ENCODE measurements around the gene REXO5.

Gene REXO5

DNA sequence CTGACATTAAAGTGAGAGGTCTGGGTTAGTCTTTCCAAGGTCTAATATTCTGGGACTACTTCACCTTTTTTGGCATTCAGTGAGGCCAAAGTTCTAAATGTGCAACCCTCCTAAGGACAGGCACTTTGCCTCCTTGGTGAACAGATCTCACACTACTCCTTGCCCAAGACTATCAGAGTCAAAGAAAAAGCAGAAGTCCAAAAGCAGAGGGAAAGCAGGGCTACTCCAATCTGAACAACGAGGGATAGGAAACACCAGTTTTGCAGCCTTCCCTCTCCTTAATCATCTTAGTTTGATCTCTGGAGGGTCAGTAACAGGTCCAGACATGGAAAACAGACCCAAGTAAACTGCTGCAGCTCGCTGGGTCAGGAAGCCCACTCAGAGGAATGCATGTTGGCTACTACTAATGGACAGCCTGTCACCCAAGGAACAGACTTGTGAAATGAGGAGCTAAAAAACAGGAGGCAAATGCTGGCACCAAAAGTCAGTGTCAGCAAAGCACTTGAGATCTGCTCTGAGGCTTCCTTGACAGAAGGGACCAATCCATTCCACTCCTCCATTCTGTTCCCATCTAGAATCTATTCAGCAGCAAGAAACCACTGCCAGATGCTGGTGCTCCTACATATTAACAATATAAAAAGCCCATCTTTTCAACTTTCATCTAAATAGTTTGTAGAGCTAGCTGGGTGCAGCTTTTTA, 63.9 kb downstream of the REXO5 start:
- FAIRE-seq (no peak), DNase-seq (ENCODE audit: extremely low spot score, insufficient read length, low read depth) (no peak)

DNA sequence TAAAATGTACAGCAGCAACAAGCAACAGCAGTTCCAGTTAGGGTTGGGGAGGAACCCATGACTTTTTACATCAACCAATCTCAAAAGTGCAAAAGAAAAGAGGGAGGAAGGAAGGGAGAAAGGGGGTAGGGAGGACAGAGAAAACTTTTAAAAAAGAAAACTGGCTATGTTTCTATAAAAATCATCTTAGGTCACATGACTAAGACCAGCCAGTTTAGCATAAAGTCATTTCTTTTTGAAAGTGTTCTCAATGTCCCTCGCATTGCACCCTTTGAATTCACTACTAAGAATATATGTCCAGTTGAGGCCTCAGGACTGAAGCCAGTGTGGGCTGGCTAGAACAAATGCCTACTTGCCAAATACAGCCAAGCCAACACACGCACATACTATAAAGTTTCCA, 64.9 kb downstream of the REXO5 start:
- DNase-seq (ENCODE audit: extremely low spot score, insufficient read length, low read depth) (no peak), FAIRE-seq (no peak)

DNA sequence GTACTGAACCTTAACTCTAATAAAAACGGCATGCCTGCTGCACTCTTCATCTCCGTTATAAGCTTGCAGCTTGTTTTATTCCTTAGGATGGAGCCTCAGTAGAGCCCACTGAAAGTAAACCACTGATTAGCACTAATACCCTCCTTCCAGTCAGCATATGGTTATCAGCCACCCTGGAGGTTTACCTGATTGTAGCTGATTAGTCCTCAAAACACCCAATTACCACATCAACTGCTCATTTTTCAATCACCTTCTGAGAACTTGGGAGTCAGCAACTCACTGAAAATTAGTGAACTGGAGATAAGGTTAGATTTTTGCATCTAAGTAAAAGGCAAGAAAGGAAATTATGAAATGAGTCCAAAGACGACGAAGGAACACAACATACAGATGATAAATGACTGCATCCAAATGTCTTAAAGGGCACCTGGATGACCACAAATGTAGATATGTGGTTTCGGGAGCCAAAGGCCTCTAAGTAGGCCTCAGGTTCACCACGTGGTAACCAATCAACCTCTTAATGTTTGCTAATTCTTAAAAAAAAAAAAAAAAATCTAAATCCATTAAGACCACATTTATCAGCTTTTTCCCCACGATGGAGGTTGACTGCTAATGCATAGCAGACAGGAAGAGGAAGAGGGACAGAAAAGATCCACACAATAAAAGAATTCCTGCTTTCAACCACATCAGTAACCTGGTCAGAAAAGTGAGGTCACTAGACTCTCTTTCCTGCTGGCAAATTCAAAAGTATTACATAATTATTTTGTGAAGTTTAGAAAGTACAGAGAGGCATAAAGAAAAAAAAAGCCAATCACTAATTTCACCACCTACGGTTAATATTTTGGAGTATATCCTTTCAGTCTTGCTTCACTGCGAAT, 65.9 kb downstream of the REXO5 start:
- DNase-seq (ENCODE audit: extremely low spot score, insufficient read length, low read depth) (no peak), FAIRE-seq (no peak)

DNA sequence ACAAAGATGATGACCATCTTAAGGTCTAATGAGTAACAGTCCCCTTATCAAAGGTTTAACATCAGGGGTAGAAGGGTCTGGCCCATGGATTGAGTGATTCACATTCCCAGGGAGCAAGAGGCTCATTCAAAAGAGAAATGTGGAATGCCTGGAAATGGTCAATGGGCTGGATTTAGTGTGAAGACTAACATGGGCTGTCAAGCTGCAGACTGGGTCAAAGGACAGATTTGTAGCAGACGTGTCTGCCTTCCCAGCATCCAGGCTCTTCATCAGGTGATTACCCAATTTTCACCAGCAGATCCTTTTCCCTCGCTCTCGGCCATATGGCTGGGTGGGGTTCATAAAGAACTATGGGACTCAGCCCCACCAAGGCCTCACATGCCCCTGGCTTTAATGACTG, 67.0 kb downstream of the REXO5 start:
- no peak for FAIRE-seq
- no peak for DNase-seq (ENCODE audit: extremely low spot score, insufficient read length, low read depth)

DNA sequence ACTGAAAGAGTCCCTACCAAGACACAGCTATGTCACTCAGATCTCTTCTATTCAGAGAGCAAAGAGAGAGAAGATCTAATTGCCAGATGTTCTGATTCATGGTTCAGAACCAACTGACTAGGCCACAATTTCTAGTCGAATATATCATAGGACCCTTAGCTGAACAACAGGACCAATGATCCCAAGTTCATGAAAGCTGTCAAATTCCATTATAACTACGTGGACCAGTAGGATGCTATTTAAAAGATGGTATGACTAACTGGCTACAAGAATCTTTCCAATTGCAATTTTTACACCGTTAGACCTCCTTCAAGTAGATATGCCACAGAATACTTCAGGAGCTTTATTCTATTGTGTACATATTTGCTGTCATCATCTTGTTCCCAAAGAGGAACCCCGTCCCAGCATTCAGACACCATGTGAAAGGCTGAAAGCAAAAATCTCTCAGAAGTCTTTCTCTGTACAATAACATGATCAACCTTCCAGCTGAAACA, 67.8 kb downstream of the REXO5 start:
- no peak for FAIRE-seq
- no peak for DNase-seq (ENCODE audit: extremely low spot score, insufficient read length, low read depth)

DNA sequence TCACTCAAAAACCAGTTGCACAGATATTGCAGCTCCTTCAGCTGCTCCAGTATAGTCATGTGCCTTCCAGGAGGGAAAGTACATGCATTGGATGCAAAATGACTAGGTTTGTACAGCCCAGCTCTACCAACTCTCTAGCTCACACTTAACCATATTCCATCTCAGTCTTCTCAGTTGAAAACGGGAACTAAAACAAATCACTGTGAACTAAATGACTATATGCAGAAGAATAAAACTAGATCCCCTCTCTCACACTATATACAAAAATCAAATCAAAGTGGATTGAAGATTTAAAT, 69.0 kb downstream of the REXO5 start:
- no peak for DNase-seq (ENCODE audit: extremely low spot score, insufficient read length, low read depth)
- peak; percentile 5 for FAIRE-seq

DNA sequence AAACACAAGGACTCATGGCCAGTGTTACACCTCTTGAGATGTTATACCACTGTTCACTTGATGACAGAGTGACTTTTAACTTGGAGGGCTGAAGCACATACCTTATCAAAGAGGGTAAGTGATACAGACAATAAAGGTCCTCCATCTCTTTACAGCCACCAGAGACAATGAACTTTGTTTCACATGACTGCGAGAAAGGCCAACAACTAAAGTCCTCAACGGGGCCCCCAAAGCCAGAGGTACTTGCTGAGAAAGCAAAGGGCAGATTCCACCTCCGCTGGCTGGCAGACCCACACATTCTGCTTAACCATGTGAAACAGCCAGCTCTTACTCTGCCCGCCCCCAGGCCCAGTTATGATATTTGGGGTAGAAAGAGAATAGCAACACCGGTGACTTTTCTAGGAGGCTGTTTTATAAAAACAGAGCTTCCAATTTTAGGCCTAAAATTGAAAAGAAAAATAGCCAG, 72.4 kb downstream of the REXO5 start:
- FAIRE-seq, result no peak
- DNase-seq (ENCODE audit: extremely low spot score, insufficient read length, low read depth), result no peak

DNA sequence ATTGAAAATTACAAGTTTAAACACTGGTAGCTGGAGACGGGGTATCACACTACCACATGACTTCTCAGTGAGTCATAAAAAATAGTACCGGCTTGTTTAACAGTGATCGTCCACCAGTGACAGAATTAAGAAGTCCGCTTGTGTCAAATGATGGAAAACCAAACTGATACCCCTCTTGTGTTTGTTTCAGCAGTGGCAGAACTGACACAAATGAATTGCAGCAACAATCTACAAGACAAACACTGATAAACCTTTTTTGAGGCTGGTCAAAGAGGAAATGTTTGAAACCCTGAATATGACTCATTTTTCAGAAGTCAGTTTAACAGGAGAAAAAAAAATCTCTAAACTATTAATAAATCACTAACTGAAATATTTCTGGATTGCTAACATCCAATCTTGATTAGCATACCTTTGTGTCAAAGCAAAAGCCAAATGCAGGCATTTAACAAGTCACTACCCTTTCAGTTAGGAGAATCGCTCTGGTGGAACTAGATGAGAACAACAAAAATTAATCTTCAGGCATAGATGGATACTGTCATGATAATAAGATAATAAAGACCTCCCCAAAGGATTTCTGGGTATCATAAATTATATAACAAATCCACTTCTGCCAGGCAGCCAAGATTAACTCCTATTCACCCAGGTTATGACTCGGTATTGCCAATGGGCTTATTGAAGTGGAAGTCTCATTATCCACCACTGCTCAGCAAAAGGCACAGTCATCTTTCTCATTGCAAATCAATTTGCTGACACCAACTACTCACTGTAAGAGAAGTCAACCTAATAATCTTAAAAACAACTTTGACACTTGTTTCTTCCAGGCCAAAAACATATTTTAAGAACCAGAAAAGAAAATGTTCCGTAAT, 73.1 kb downstream of the REXO5 start:
- peak; percentile 69 for FAIRE-seq
- DNase-seq (ENCODE audit: extremely low spot score, insufficient read length, low read depth), result no peak

DNA sequence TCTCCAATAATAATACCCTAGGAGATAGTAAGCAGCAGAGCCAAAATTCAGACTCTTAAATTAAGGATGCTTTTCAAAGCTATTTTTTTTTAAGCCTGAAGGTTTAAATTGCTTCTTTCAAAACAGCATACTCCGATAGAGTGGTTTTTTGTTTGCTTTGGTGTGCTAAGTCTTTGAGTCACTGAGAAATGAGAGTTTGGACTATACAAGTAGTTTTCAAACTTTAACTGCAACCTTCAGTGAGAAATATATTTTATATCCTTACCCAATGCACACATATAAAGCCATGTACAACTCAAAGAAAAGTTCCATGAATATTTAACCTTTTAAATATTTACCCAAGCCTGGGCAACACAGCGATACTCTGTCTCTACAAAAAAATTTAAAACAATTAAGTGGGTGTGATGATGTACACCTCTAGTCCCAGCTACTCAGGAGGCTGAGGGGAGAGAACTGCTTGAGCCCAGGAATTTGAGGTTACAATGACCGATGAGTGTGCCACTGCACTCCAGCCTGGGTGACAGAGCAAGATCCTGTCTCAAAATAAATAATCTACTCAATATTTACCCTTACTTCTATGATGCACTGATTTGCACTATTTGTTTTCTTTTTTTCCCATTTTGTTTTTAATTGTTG, 74.7 kb downstream of the REXO5 start:
- FAIRE-seq, result no peak
- DNase-seq (ENCODE audit: extremely low spot score, insufficient read length, low read depth), result no peak

DNA sequence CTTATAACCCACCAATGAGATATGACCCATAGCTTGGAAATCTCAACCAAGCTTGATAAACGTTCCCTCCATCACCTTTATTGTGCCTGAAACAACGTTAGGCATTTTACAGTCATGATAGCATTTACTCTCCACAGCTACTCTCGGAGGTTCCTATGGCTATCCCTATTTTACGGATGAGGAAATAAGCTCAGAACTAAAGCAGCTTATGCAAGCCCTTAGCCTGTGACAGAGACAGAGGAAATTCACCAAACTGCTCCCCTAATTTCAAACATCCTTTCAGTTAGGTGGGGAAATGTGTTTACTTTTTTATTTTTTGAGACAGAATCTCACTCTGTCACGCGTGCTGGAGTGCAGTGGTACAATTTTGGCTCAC, 75.2 kb downstream of the REXO5 start:
- FAIRE-seq (no peak), DNase-seq (ENCODE audit: extremely low spot score, insufficient read length, low read depth) (no peak)

DNA sequence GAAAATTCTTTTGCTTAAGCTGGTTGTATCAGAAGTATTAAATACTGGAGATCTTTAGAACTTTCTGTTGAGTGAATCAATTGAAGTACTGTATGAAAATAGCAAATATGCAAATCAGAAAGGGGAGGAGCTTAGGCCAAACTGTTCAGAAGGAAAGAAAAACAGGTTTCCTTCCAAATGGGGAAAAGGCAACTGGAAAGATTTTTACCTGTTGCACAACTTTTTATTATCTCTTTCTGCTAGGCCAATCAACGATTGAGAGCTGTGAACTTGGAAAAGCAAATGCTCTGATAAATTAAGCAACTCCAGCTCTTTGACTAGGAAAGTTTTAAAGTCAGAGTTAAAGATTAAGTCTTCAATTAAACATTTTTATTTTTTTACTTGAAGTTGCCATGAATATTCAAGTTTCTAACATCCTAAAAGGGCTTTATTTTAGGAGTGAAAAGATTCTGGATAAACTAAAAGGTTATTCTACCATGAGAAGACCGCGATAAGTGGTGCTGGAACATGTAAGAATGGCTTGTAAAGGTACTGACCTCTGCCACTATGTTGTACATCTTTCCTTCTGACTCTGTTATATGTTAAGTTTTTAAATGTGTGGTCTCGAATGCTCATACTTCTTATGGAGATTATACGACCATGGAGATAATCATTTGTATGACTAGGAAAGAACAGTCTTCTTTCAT, 77.4 kb downstream of the REXO5 start:
- FAIRE-seq, result no peak
- DNase-seq (ENCODE audit: extremely low spot score, insufficient read length, low read depth), result no peak

DNA sequence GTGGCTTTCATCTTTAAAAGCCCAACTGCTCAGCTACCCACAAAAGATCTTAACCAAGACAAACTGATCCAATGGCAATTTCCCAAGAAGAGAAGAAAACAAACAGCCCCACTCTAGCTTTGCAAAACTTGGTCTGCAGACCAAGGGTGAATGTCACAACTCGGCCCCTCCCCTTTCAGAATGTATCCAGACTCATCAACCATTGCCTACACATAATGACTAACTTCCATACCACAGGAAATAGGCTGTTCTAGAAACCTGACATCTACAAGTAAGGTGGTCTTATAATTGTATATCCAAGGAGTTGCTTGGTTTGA, 77.9 kb downstream of the REXO5 start:
- FAIRE-seq (no peak), DNase-seq (ENCODE audit: extremely low spot score, insufficient read length, low read depth) (no peak)

DNA sequence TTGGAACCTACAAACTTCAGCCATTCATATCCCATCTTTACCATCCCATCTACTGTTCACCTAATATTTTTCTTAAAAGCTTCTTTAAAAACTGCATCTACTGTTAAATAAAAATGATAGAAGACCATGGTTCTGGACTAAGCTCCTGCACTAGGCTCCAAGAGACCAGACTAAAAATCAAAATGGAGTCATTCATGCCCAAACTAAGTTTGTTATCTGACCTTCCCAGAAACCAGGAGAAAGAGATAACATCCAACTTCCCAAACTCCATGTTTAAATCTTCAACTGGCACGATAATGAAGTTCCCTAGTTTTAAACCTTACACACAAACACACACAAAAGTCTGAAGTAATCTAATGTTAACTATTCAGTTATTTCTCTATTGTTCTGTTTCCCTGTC, 80.0 kb downstream of the REXO5 start:
- FAIRE-seq (no peak), DNase-seq (ENCODE audit: extremely low spot score, insufficient read length, low read depth) (no peak)

DNA sequence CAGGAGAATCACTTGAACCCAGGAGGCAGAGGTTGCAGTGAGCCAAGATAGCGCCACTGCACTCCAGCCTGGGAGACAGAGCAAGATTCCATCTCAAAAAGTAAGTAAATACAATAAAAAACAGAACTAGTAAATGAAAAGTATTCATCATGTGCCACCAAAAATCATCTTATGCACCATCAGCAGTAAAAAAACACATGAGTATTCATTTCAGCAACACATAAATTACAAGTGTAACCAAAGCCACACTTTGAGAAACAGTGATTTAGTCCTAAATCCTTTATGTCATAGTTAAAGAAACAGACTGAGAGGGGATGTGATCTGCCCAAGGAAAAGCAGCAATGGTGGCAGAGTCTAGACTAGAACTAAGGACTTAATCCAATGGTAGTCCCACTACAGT, 80.9 kb downstream of the REXO5 start:
- FAIRE-seq, result no peak

DNA sequence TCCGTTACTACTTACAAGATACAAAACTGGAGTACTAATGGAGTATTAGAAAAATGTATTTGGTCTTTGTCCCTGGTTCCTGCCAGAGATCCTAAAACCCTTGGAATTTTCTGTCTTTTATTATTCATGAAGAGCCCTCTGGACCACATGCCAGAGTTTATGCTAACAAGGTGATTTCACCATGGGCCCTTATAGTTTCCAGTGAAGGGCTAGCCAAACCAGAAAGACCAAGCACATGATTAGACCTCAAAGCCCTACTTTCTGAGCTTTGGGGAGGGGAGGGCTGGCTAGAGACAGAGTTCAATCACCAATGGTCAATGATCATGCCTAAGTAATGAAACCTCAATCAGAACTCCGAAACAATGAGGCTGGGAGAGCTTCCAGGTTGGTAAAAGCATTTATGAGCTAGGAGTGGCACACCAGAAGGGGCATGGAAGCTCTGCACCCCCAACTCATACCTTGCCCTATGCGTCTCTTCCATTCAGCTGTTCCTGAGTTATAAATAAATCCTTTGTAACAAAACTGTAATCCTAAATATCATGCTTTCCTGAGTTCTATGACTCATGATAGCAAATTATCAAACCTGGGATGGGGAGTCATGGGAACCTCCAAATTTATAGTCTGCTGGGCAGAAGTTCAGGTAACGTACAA, 83.4 kb downstream of the REXO5 start:
- DNase-seq (ENCODE audit: extremely low spot score, insufficient read length, low read depth), result no peak
- no peak for FAIRE-seq

More for the DNA sequence above, 80.9 kb downstream of the REXO5 start:
- DNase-seq (ENCODE audit: extremely low spot score, insufficient read length, low read depth), result no peak

DNA sequence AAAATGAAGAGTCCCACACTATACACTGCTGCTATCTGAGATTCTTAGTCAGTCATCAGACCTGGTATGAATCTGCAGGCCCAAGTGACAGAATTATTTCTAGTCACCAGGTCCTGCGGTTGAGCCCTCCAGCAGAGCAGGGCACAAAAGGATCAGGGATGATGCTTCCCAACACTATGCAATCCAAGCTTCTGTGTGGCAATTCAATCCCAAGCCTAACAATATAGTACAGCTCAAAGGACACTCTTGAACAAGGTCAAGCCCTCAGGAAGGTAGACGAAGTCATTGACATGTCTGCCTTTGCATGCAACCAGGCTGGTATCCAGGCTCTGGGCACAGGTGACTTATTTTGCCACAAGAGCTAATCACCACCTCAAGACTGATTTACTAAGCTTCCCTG, 88.1 kb downstream of the REXO5 start:
- FAIRE-seq (no peak), DNase-seq (ENCODE audit: extremely low spot score, insufficient read length, low read depth) (no peak)

DNA sequence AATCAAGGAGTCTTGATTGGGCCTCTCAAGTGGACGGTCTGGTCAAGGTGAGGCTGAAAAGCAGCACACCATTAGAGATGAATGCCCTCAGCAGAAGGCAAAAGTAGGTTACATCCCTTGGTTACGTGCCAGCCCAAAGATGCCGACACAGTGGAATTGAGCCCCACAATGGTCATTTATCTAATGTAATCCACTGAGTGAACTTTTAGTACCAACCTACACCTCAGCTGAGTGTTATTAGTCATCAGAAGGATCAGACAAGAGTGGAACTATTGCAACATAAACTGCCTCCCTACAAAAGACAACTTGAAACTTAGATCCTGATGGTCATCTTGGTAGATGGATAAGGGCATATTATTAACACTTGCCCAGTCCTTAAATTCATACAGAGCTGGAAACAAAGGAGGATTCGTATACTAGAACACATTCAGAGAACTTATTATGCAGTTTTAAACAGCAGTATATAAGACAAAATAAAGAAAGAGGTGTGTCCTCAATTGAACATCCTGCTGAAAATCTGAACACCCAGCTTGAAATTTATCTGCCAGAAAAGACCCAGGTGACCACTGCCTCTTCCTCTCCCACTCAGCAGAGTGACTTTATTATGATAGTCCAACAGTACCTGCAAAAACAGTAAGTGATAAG, 91.0 kb downstream of the REXO5 start:
- no peak for DNase-seq (ENCODE audit: extremely low spot score, insufficient read length, low read depth)
- FAIRE-seq, result no peak

DNA sequence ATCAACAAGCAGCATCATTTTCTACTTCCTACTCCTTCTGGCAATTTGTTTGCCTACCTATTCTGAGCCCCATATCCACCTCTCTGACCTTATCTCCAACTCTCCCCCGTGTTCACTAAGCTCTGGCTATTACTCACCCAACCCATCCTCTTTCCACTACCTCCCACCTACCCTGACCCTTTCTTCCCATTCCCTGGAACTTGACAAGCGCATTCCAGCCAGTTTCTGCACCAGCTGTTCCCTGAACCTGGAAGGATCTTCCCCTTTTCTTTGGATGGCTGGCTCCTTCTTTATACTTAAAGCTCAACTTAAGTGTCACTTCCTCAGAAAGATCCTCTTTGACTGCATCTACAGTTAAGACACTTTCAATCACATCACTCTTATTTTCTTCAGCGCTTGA, 91.6 kb downstream of the REXO5 start:
- no peak for FAIRE-seq
- no peak for DNase-seq (ENCODE audit: extremely low spot score, insufficient read length, low read depth)

DNA sequence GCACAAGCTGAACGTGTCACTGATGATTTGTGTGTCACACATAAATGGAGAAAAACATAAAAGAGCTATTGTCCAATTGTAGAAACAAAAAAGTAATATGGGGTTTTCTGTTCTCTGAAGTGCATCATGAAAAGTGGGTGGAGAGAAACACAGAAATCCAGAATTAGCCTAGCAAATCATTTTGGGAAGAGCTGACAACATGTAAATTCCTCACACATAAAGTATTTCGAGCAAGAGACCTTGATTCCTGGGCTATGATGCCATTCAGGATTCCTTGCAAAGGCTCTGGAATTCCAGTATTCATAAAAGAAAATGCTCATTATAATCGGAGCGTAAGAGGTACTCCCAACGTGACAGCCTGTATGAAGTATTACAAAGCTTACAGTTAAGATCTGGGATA, 92.7 kb downstream of the REXO5 start:
- DNase-seq (ENCODE audit: extremely low spot score, insufficient read length, low read depth) (no peak), FAIRE-seq (no peak)
